ENCODE results near the gene NAV2.

The NAV2 gene

DNA sequence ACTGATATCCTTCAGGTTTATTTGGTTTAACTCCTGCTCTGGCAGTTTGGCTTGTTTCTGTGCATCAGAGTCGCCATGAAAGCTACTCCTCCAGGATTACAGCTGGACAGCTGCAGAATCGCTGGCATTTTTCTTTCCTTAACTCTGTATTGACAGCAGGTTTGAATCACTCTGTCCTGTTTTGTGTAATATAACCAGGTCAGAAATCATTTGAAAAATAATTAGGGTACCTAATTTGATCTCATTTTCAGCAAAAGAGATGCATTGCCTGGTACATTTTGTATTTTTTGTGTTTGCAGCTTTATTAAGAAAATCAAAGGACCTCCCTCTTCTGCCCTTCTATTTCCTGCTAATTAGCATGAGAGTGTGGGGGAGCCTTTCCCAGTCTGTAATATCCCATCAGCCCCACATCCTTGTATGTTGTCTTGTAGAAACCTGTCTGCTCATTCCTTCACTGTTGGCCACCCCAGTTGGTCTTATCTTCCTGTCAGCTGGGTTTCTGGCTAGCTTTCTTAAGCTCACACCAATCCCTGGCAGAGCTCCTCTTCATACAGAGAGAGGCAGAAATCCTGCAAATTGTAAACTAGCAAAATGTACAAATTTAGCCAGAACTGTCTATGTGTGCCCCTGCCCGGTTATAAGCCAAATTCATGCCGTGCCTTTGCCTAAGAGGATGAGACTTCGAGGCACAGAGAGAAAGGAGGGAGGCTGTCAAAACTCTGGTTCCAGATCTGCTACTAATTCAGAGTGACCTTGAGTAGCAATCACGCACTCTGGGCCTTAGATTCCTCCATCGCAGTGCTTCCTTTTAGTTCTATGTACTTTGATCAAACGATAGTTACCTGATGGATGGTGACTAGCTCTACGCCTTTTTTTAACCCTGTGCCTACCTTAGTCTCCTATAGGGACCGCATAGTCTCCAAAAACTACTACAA is 200.6 kb downstream of the NAV2 start:
- H3K4me3 ChIP-seq (ENCODE audit: low read depth, low read length), result no peak overlapping the region
- in situ Hi-C loops (cut with HindIII; ENCODE audit: low sequenced_read_pairs), result no loop called here
- TF ChIP-seq, protein P1, sequence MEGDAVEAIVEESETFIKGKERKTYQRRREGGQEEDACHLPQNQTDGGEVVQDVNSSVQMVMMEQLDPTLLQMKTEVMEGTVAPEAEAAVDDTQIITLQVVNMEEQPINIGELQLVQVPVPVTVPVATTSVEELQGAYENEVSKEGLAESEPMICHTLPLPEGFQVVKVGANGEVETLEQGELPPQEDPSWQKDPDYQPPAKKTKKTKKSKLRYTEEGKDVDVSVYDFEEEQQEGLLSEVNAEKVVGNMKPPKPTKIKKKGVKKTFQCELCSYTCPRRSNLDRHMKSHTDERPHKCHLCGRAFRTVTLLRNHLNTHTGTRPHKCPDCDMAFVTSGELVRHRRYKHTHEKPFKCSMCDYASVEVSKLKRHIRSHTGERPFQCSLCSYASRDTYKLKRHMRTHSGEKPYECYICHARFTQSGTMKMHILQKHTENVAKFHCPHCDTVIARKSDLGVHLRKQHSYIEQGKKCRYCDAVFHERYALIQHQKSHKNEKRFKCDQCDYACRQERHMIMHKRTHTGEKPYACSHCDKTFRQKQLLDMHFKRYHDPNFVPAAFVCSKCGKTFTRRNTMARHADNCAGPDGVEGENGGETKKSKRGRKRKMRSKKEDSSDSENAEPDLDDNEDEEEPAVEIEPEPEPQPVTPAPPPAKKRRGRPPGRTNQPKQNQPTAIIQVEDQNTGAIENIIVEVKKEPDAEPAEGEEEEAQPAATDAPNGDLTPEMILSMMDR (IDR thresholded peaks at IDR 0.05; ENCODE audit: low read depth, low read length), result no peak
- no peak for DNase-seq (ENCODE audit: low read depth, low spot score)

DNA sequence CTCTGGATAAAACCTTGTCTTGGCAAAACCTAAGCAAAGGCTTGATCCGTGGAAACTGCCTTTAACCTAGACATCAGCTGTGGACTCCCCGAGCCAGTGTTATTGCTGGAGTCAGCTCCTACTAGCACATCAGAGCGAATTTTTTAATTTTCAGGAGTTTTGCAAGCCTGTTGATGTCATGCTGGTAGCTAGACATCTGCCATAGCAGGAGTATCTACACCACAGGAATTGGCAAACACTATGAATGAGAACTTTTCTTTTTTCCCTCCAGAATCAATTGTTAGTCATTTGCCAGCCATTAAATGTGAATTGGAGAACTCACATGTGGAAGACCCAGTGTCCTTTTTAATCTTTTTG is 201.2 kb downstream of the NAV2 start:
- in situ Hi-C loops (cut with HindIII; ENCODE audit: low sequenced_read_pairs), result no loop called here
- TF ChIP-seq, protein P1 (IDR thresholded peaks at IDR 0.05; ENCODE audit: low read depth, low read length), result no peak

DNA sequence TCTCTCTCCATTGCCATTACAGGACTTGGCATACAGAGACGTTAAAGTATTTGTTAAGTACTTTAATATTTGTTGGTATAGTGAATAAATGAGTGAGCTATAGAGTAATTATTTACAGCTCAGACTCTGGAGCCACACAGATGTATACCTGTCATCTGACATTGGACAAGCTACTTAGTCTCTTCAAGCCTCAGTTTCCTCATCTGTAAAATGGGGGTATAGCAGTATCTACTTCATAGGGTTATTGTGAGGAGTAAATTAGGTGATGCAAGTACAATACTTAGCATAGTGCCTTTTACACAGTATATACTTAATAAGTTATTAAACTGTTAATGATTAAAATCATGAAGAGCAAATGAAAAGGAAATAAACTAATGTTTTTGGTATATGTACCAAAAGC is 203.2 kb downstream of the NAV2 start:
- H3K4me3 ChIP-seq (ENCODE audit: low read depth, low read length), result no peak overlapping the region
- TF ChIP-seq, protein P1 (IDR thresholded peaks at IDR 0.05; ENCODE audit: low read depth, low read length), result no peak
- no peak for DNase-seq (ENCODE audit: low read depth, low spot score)
- in situ Hi-C loops (cut with HindIII; ENCODE audit: low sequenced_read_pairs), result no loop called here

More for the DNA sequence above, 201.2 kb downstream of the NAV2 start:
- H3K4me3 ChIP-seq (ENCODE audit: low read depth, low read length), result no peak overlapping the region
- no peak for DNase-seq (ENCODE audit: low read depth, low spot score)

DNA sequence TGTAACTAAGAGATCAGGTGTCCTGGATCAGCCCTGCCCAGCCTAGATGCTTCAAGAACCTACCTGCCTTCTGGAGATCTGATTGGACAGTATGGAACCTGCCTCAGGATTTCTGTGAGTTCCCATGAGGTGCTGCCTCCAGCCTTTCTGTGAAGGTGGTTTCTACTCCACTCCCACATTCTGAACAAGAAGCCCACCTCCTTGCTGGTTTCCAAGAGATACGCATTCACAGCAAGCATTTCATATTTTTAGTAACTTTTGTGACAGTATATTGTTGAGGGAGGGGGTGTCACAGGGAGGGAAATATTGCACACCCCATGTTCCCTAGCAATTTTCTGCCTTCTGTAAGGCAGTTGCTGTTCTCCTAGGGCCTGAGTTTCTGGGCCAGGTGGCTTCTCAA is 204.4 kb downstream of the NAV2 start:
- TF ChIP-seq, protein P1 (IDR thresholded peaks at IDR 0.05; ENCODE audit: low read depth, low read length), result no peak
- no peak for DNase-seq (ENCODE audit: low read depth, low spot score)
- no peak overlapping the region for H3K4me3 ChIP-seq (ENCODE audit: low read depth, low read length)
- in situ Hi-C loops (cut with HindIII; ENCODE audit: low sequenced_read_pairs), result no loop called here

DNA sequence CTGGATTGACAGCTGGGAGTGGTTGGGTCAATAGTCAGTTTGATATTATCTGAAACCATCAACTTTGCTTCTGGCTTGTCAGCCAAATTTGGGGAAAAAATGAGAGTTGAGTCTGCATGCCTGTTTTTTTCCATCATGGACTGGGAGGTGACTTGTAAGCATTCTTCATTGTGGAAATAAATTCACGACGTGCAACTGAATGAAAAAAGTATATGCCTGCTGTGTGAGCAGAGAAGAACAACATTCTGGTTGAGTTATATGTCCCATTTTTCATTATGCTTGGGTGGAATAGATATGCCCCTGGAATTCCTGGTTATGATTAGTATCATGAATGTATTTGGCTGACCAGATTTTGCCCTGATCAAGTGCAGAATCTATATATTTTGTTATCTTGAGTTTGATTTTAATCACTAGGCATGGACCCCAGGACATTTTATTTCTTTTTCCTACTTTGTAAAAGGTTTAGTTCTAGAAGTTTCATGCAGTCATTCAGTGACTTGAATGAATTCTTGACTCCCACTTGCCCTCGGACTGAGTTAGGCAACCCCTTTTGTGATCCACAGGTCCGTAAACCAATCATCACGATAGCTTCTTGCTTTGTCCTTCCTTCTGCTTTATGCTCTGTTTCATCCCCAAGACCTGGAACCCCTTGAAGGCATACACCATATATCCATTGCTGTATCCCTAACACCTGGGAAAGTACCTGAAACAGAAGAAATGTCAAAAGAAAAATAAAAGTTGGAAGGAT is 205.8 kb downstream of the NAV2 start:
- peak; percentile 45 for DNase-seq (ENCODE audit: low read depth, low spot score)
- H3K4me3 ChIP-seq (ENCODE audit: low read depth, low read length), result no peak overlapping the region
- in situ Hi-C loops (cut with HindIII; ENCODE audit: low sequenced_read_pairs), result no loop called here
- TF ChIP-seq, protein P1 (IDR thresholded peaks at IDR 0.05; ENCODE audit: low read depth, low read length), result no peak

DNA sequence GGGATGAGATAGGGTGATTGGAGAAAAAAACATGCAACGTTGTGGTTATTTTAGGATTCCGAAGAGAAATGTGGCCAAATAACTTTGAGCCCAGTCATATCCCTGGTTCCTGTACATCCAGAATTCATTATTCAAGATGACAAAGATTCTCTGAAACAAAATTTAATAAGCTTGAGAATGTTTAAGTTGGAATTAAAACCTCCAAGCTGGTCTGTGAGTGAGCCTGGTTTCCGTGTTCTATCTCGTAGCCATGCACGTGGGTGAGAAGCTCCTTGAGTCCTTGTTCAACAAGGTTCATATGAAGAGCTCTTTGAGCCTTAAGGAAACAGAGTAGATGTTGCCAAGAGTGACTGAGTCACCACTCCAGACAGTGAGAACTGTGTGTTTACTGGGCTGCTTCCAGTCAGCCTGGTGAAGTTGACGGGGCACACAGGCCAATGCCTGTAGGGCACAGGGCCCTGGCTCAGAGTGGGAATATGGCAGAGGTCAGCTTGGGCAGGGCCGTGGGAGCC is 206.5 kb downstream of the NAV2 start:
- H3K4me3 ChIP-seq (ENCODE audit: low read depth, low read length), result no peak overlapping the region
- TF ChIP-seq, protein P1 (IDR thresholded peaks at IDR 0.05; ENCODE audit: low read depth, low read length), result no peak
- in situ Hi-C loops (cut with HindIII; ENCODE audit: low sequenced_read_pairs), result no loop called here
- peak; percentile 99 for DNase-seq (ENCODE audit: low read depth, low spot score)
